GM23248 (cell line): ENCODE measurements around the gene CTAGE4. TPM values are rescaled to one million over a fixed set of nuclear protein-coding genes. Genes with fewer than 3 reads are reported as not detected.
"Not testable (repeated sequence)": the region's sequence is repeated elsewhere in the genome, so short reads cannot be mapped to it uniquely, and the experiment has no call there.

ENCODE experiments used
- DNase-seq: peaks from one replicate; pipeline ENCODE4 v3.0.0-alpha.2; 2015
- H2AFZ ChIP-seq: fragments of 200-600 bp; sonication (generic); 2 replicates; pipeline ENCODE4 v1.6.1; 2016; ENCODE audit warnings: antibody characterized with exemption
- H3F3A ChIP-seq: fragments of 200-600 bp; sonication (generic); 2 replicates; pipeline ENCODE4 v1.6.1; 2016; ENCODE audit warnings: mild to moderate bottlenecking, antibody characterized with exemption, mixed run types; ENCODE audit not compliant: insufficient read depth
- H3K27ac ChIP-seq: fragments of 200-600 bp; sonication (generic); 2 replicates; pipeline ENCODE4 v1.5.1; 2016; ENCODE audit warnings: mild to moderate bottlenecking
- H3K27me3 ChIP-seq: fragments of 200-600 bp; sonication (generic); replicated peaks from 2 replicates; pipeline ENCODE4 v1.6.1; 2016; ENCODE audit warnings: mild to moderate bottlenecking; ENCODE audit not compliant: insufficient read depth
- H3K36me3 ChIP-seq: fragments of 200-600 bp; sonication (generic); 2 replicates; pipeline ENCODE4 v1.6.1; 2016; ENCODE audit warnings: low read depth, mild to moderate bottlenecking
- H3K4me1 ChIP-seq: fragments of 200-600 bp; sonication (generic); 2 replicates; pipeline ENCODE4 v1.6.1; 2016; ENCODE audit warnings: mild to moderate bottlenecking; ENCODE audit not compliant: insufficient read depth
- H3K4me2 ChIP-seq: fragments of 200-600 bp; sonication (generic); one replicate; pipeline ENCODE4 v1.6.1; 2016; ENCODE audit warnings: mild to moderate bottlenecking; ENCODE audit not compliant: unreplicated experiment
- H3K4me3 ChIP-seq: fragments of 200-600 bp; sonication (generic); 2 replicates; pipeline ENCODE4 v1.5.1; 2016; ENCODE audit warnings: mild to moderate bottlenecking
- H3K79me2 ChIP-seq: fragments of 200-600 bp; sonication (generic); 2 replicates; pipeline ENCODE4 v1.6.1; 2016; ENCODE audit warnings: mild to moderate bottlenecking; ENCODE audit not compliant: insufficient read depth
- H3K9ac ChIP-seq: fragments of 200-600 bp; sonication (generic); 2 replicates; pipeline ENCODE4 v1.6.1; 2016; ENCODE audit warnings: mild to moderate bottlenecking
- H3K9me2 ChIP-seq: fragments of 200-600 bp; sonication (generic); 2 replicates; pipeline ENCODE4 v1.6.1; 2016; ENCODE audit warnings: mixed run types, mild to moderate bottlenecking, moderate library complexity; ENCODE audit not compliant: insufficient read depth
- H3K9me3 ChIP-seq: fragments of 200-600 bp; sonication (generic); one replicate; pipeline ENCODE4 v1.6.1; 2017; ENCODE audit warnings: low read depth
- H4K20me1 ChIP-seq: fragments of 200-600 bp; sonication (generic); 2 replicates; pipeline ENCODE4 v1.6.0; 2016; ENCODE audit not compliant: insufficient read depth
- EZH2 ChIP-seq: fragments of 200-600 bp; sonication (generic); IDR thresholded peaks from 2 replicates; pipeline ENCODE4 v1.6.1; 2018; ENCODE audit warnings: antibody characterized with exemption, mild to moderate bottlenecking; ENCODE audit not compliant: insufficient read depth, poor library complexity, severe bottlenecking
- EZH2phosphoT487 ChIP-seq: fragments of 200-600 bp; sonication (generic); IDR thresholded peaks from 2 replicates; pipeline ENCODE4 v1.6.1; 2018; ENCODE audit warnings: antibody characterized with exemption, moderate library complexity, mild to moderate bottlenecking, low read depth; ENCODE audit not compliant: insufficient read depth
- WGBS, 2 experiments: methylation state at CpG; one replicate each; pipeline ENCODE4 v1.1.6; 2015 to 2017; ENCODE audit warnings: low lambda C conversion rate in 2 of 2, low coverage in 1 of 2; ENCODE audit errors: missing lambda C conversion rate in 2 of 2; 5-methylcytosine and 5-hydroxymethylcytosine counted together
- in situ Hi-C: fragments of 300-500 bp; cut with MboI; formaldehyde crosslinking; loops from 2 replicates; pipeline ENCODE4 v1.15.0; 2020
- polyA plus RNA-seq: library from polyadenylated mRNA; unstranded; fragments of >200 nt; fragmentation: Nextera tagmentation; extraction: Ambion mirVana; gene quantifications from 2 replicates; pipeline ENCODE4 v1.2.1, GENCODE V29; 2016
- total RNA-seq: library from RNA; depleted of rRNA; stranded (reverse); fragments of >200 nt; shearing (Covaris generic); gene quantifications from 2 replicates; pipeline ENCODE4 v1.2.3, GENCODE V29; 2014

CTAGE4 gene
- total and polyA plus RNA-seq, 2 experiments from 2014 or later, result 1.0 TPM; not detected in 1

- Histone ChIP-seq H3K9me2 (no peaks in the 10 kb centered on the region), H3K9ac (no peak overlapping the region), H3K27ac (no peak overlapping the region), H2AFZ (no peak overlapping the region), H3F3A (no peaks in the 10 kb centered on the region), H3K27me3 (no peaks in the 10 kb centered on the region), H3K36me3 (no peaks in the 10 kb centered on the region), H3K4me2 (no peak overlapping the region), H3K4me3 (no peak overlapping the region), H3K79me2 (no peaks in the 10 kb centered on the region), H4K20me1 (no peaks in the 10 kb centered on the region), H3K4me1 (no peaks in the 10 kb centered on the region), H3K9me3 (no peaks in the 10 kb centered on the region)
- DNase-seq, result no peak
- 79 to 80% methylated on average over 4 to 5 of the region's 5 CpGs for WGBS, 2 experiments
- no peak for TF ChIP-seq EZH2
- TF ChIP-seq EZH2phosphoT487, result no peak
- in situ Hi-C loops, result no loop called here
Measured at GRCh38 chr7:144174613-144175012, 8.7 kb upstream of the CTAGE4 start.

- H2AFZ ChIP-seq, H3K9ac ChIP-seq, H3K36me3 ChIP-seq, H3K79me2 ChIP-seq, H4K20me1 ChIP-seq, H3K4me1 ChIP-seq, H3F3A ChIP-seq, H3K4me3 ChIP-seq, H3K4me2 ChIP-seq, H3K9me3 ChIP-seq, H3K27me3 ChIP-seq, in situ Hi-C loops, H3K27ac ChIP-seq, H3K9me2 ChIP-seq: not testable (repeated sequence)
- WGBS, 2 experiments, result 45 to 49% methylated on average over 7 of the region's 10 CpGs
- DNase-seq, result peak; percentile 42
Measured at GRCh38 chr7:144178380-144179164, 4.7 kb upstream of the CTAGE4 start.

- in situ Hi-C loops, H3K4me3 ChIP-seq: not testable (repeated sequence)
Measured at GRCh38 chr7:144179165-144179479, 4.1 kb upstream of the CTAGE4 start.

GRCh38 chr7:144187848-144188247 lies 4.6 kb downstream of the CTAGE4 start:
- H3K36me3 ChIP-seq, H3K27ac ChIP-seq, H3K4me1 ChIP-seq, H4K20me1 ChIP-seq, H3K4me2 ChIP-seq, H3K9ac ChIP-seq, DNase-seq, H3K27me3 ChIP-seq, H3K79me2 ChIP-seq, H3K9me2 ChIP-seq, H3K9me3 ChIP-seq, in situ Hi-C loops, H3K4me3 ChIP-seq, H2AFZ ChIP-seq, H3F3A ChIP-seq: not testable (repeated sequence)
- WGBS, 2 experiments, result no CpG with 5 or more reads among the region's 5 CpGs

More at GRCh38 chr7:144179165-144179479, 4.1 kb upstream of the CTAGE4 start:
- H3K9me3 ChIP-seq, H3K79me2 ChIP-seq, H3K27ac ChIP-seq, H3K27me3 ChIP-seq, H3K9me2 ChIP-seq, H4K20me1 ChIP-seq, H2AFZ ChIP-seq, H3F3A ChIP-seq, H3K4me2 ChIP-seq, H3K36me3 ChIP-seq, H3K9ac ChIP-seq, H3K4me1 ChIP-seq, DNase-seq: not testable (repeated sequence)
- WGBS, 2 experiments, result 100% methylated on average over 1 of the region's 2 CpGs; no CpG with 5 or more reads in 1 of the 2 experiments

GRCh38 chr7:144188578-144189171 lies 5.4 kb downstream of the CTAGE4 start:
- no CpG with 5 or more reads among the region's 3 CpGs for WGBS, 2 experiments
- H3K36me3 ChIP-seq, H3K9ac ChIP-seq, H3K9me3 ChIP-seq, H4K20me1 ChIP-seq, H3K27me3 ChIP-seq, H3K9me2 ChIP-seq, H3K27ac ChIP-seq, H3K4me1 ChIP-seq, DNase-seq, H2AFZ ChIP-seq, H3K4me2 ChIP-seq, H3K79me2 ChIP-seq, H3F3A ChIP-seq, H3K4me3 ChIP-seq, in situ Hi-C loops: not testable (repeated sequence)

- WGBS, 2 experiments, result 95% methylated on average over 2 of the region's 11 CpGs; no CpG with 5 or more reads in 1 of the 2 experiments
- H3K27me3 ChIP-seq, H3K9me3 ChIP-seq, H3K9me2 ChIP-seq, H3F3A ChIP-seq, H3K36me3 ChIP-seq, H2AFZ ChIP-seq, H3K4me1 ChIP-seq, H3K79me2 ChIP-seq, H3K4me2 ChIP-seq, DNase-seq, H3K27ac ChIP-seq, H3K9ac ChIP-seq, H4K20me1 ChIP-seq, in situ Hi-C loops, H3K4me3 ChIP-seq: not testable (repeated sequence)
Measured at GRCh38 chr7:144193782-144194181, 10.5 kb downstream of the CTAGE4 start.

GRCh38 chr7:144194453-144194852 lies 11.2 kb downstream of the CTAGE4 start:
- DNase-seq, H4K20me1 ChIP-seq, H3K9me2 ChIP-seq, H3K36me3 ChIP-seq, H3K4me3 ChIP-seq, H3F3A ChIP-seq, H3K79me2 ChIP-seq, H3K27ac ChIP-seq, H3K4me1 ChIP-seq, H2AFZ ChIP-seq, in situ Hi-C loops, H3K9me3 ChIP-seq, H3K27me3 ChIP-seq, H3K9ac ChIP-seq, H3K4me2 ChIP-seq: not testable (repeated sequence)
- WGBS, 2 experiments, result no CpG with 5 or more reads among the region's 6 CpGs
